ENCODE results near the gene SLC45A3. TPM values are rescaled to one million over a fixed set of nuclear protein-coding genes. Genes with fewer than 3 reads are reported as not detected.

Gene SLC45A3
- polyA plus RNA-seq, 1 donor from 2014 or later = 0.53 TPM

- peaks cover 5% of the 10 kb centered on the region for H3K36me3 ChIP-seq (ENCODE audit: insufficient read depth, low read length)
- no peak overlapping the region for H3K4me2 ChIP-seq (ENCODE audit: low read length)
- TF ChIP-seq RAD21 (conservative IDR thresholded peaks at IDR 0.05) = no peak
- TF ChIP-seq, protein P1, sequence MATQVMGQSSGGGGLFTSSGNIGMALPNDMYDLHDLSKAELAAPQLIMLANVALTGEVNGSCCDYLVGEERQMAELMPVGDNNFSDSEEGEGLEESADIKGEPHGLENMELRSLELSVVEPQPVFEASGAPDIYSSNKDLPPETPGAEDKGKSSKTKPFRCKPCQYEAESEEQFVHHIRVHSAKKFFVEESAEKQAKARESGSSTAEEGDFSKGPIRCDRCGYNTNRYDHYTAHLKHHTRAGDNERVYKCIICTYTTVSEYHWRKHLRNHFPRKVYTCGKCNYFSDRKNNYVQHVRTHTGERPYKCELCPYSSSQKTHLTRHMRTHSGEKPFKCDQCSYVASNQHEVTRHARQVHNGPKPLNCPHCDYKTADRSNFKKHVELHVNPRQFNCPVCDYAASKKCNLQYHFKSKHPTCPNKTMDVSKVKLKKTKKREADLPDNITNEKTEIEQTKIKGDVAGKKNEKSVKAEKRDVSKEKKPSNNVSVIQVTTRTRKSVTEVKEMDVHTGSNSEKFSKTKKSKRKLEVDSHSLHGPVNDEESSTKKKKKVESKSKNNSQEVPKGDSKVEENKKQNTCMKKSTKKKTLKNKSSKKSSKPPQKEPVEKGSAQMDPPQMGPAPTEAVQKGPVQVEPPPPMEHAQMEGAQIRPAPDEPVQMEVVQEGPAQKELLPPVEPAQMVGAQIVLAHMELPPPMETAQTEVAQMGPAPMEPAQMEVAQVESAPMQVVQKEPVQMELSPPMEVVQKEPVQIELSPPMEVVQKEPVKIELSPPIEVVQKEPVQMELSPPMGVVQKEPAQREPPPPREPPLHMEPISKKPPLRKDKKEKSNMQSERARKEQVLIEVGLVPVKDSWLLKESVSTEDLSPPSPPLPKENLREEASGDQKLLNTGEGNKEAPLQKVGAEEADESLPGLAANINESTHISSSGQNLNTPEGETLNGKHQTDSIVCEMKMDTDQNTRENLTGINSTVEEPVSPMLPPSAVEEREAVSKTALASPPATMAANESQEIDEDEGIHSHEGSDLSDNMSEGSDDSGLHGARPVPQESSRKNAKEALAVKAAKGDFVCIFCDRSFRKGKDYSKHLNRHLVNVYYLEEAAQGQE (IDR thresholded peaks at IDR 0.05; ENCODE audit: borderline replicate concordance) = no peak
- no peak for TF ChIP-seq MXI1 (conservative IDR thresholded peaks at IDR 0.05; ENCODE audit: poor library complexity, severe bottlenecking)
- no peak for TF ChIP-seq EZH2 (IDR thresholded peaks at IDR 0.05; ENCODE audit: borderline replicate concordance, insufficient read depth, low read length, poor library complexity, severe bottlenecking)
- no peak for TF ChIP-seq POLR2AphosphoS5 (IDR thresholded peaks at IDR 0.05)
- no peak for TF ChIP-seq TAF1 (IDR thresholded peaks at IDR 0.05; ENCODE audit: low read depth)
- no peak for TF ChIP-seq CTCF (IDR thresholded peaks at IDR 0.05; ENCODE audit: poor library complexity, severe bottlenecking)
- TF ChIP-seq EP300 (conservative IDR thresholded peaks at IDR 0.05; ENCODE audit: poor library complexity, severe bottlenecking) = no peak
- TF ChIP-seq SMC3 (conservative IDR thresholded peaks at IDR 0.05; ENCODE audit: poor library complexity) = no peak
- H3K9ac ChIP-seq (ENCODE audit: low read length) = no peak overlapping the region
- no peaks in the 10 kb centered on the region for H3K9me3 ChIP-seq (ENCODE audit: low read length)
- H3K9me2 ChIP-seq (ENCODE audit: insufficient read depth, low read length) = no peaks in the 10 kb centered on the region
- H3K27ac ChIP-seq (ENCODE audit: low read length) = no peak overlapping the region
- no peaks in the 10 kb centered on the region for H3F3A ChIP-seq (ENCODE audit: insufficient read depth, low read length, poor library complexity, severe bottlenecking)
- no peaks in the 10 kb centered on the region for H4K20me1 ChIP-seq (ENCODE audit: insufficient read depth)
- no peaks in the 10 kb centered on the region for H3K27me3 ChIP-seq (ENCODE audit: insufficient read depth, low read depth, low read length)
- H3K79me2 ChIP-seq (replicated peaks; ENCODE audit: insufficient read depth, low read length) = peaks cover 5% of the 10 kb centered on the region
- no peak overlapping the region for H3K4me3 ChIP-seq (ENCODE audit: low read length)
- no peak overlapping the region for H2AFZ ChIP-seq (ENCODE audit: low read depth, low read length)
Measured at GRCh38 chr1:205620269-205620668, 60.0 kb downstream of the SLC45A3 start.

DNA sequence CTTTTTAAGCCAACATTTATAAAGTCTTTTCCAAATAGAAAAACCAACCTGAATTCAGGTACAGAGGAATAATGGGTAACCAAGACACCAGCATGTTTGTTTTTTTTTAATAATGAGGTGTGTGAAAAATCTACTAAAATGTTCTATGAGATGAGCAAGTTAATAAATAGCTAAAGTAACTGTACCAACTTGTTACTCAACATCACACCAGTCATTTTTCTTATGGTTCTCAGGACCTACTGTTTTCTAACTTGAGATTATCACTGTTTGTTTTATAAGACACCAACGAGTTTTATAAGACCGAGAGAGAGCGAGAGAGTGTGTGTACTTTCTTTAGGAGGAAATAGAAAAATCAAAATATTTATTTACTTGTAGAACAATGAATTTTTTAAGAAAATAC, 60.9 kb downstream of the SLC45A3 start:
- no peaks in the 10 kb centered on the region for H3K27me3 ChIP-seq (ENCODE audit: insufficient read depth, low read depth, low read length)
- no peaks in the 10 kb centered on the region for H3K9me2 ChIP-seq (ENCODE audit: insufficient read depth, low read length)
- no peak overlapping the region for H3K4me3 ChIP-seq (ENCODE audit: low read length)
- H3K79me2 ChIP-seq (replicated peaks; ENCODE audit: insufficient read depth, low read length) = no peaks in the 10 kb centered on the region
- H4K20me1 ChIP-seq (ENCODE audit: insufficient read depth) = no peaks in the 10 kb centered on the region
- H3K9ac ChIP-seq (ENCODE audit: low read length) = no peak overlapping the region
- no peaks in the 10 kb centered on the region for H3F3A ChIP-seq (ENCODE audit: insufficient read depth, low read length, poor library complexity, severe bottlenecking)
- H3K9me3 ChIP-seq (ENCODE audit: low read length) = no peaks in the 10 kb centered on the region
- no peak overlapping the region for H3K4me2 ChIP-seq (ENCODE audit: low read length)
- no peak for TF ChIP-seq RAD21 (conservative IDR thresholded peaks at IDR 0.05)
- TF ChIP-seq SMC3 (conservative IDR thresholded peaks at IDR 0.05; ENCODE audit: poor library complexity) = no peak
- no peak for TF ChIP-seq EZH2 (IDR thresholded peaks at IDR 0.05; ENCODE audit: borderline replicate concordance, insufficient read depth, low read length, poor library complexity, severe bottlenecking)
- no peak for TF ChIP-seq POLR2AphosphoS5 (IDR thresholded peaks at IDR 0.05)
- TF ChIP-seq, protein P1 (IDR thresholded peaks at IDR 0.05; ENCODE audit: borderline replicate concordance) = no peak
- TF ChIP-seq MXI1 (conservative IDR thresholded peaks at IDR 0.05; ENCODE audit: poor library complexity, severe bottlenecking) = no peak
- no peak for TF ChIP-seq TAF1 (IDR thresholded peaks at IDR 0.05; ENCODE audit: low read depth)
- no peak for TF ChIP-seq EP300 (conservative IDR thresholded peaks at IDR 0.05; ENCODE audit: poor library complexity, severe bottlenecking)
- no peak for TF ChIP-seq CTCF (IDR thresholded peaks at IDR 0.05; ENCODE audit: poor library complexity, severe bottlenecking)
- no peak overlapping the region for H3K27ac ChIP-seq (ENCODE audit: low read length)
- peaks cover 5% of the 10 kb centered on the region for H3K36me3 ChIP-seq (ENCODE audit: insufficient read depth, low read length)
- H2AFZ ChIP-seq (ENCODE audit: low read depth, low read length) = no peak overlapping the region
